HG02970 (cell line): Measurements from ENCODE around the gene SHD.
"Not testable (repeated sequence)": the region's sequence is repeated elsewhere in the genome, so short reads cannot be mapped to it uniquely, and the experiment has no call there.

Experiments used
- ATAC-seq: cut with Tn5 transposase; IDR thresholded peaks from one replicate; pipeline ENCODE4 v1.9.1; 2021; ENCODE audit warnings: mild to moderate bottlenecking, moderate library complexity, moderate number of reproducible peaks; ENCODE audit not compliant: unreplicated experiment, low FRiP score

The SHD gene

GRCh38 chr19:4266253-4267000 lies 12.6 kb upstream of the SHD start:
- no peak for ATAC-seq

DNA sequence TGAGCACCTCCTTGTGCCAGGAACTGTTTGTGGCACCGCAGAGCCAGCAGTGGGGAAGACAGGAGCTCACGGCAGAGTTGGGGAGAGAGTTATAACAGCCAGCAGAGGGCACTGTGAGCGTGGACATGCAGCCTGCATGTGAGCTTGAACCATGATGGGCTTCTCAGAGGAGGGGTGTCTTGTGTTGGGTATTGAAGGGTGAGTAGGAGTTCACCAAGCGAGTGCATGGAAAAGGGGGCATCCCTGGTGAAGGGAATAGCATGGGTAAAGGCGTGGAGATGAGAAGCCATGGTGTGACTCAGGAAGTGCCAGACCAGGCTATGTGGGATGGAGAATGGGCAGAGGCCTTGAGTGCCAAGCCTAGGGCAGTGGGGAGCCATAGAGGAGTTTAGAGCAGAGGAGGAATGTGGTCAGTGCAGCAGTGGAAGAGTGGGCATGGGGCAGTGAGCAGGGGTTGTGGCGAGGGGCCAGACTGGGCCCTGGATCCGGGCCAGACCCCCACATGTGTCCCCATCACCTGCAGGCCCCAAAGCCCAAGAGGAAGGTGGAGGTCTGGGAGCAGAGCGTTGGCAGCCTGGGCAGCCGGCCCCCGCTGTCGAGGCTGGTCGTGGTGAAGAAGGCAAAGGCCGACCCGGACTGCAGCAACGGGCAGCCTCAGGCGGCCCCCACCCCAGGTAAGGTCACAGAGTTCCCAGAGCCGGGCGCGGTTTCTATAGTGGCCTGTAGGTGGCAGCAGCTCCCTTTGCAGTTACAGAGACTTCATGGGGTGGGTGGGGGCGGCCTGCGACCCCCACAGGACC lies 11.8 kb upstream of the SHD start:
- ATAC-seq = no peak

DNA sequence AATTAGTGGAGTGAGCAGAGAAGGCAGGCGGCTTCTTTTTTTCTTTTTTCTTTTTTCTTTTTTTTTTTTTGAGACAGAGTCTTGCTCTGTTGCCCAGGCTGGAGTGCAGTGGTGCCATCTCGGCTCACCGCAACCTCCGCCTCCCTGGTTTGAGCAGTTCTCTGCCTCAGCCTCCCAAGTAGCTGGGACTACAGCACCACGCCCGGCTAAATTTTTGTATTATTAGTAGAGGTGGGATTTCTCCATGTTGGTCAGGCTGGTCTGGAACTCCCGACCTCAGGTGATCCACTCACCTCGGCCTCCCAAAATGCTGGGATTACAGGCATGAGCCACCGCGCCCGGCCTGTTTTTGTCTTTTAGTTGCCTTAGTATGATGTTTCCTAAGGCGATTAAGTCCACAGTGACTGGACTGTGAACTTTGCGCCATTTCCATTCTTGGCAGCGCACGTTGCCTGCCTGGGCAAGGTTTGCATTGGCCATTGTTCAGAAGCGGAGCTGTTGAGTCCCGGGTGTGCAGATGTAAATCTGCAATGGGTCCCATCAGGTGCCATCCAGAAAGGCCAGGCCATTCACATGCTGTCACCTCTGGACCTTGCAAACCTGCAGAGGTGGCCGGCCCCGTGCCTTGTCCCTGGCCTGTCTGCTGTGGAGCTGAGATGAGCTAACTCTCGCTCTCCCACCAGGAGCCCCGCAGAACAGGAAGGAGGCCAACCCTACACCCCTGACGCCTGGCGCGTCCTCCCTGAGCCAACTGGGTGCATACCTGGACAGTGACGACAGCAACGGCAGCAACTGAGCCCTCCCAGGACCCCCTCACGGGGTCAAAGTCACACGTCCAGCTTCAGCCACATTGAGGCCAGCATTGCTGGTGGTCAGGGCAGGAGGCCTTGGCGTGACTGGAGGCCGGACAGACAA lies 10.9 kb upstream of the SHD start:
- ATAC-seq = no peak

DNA sequence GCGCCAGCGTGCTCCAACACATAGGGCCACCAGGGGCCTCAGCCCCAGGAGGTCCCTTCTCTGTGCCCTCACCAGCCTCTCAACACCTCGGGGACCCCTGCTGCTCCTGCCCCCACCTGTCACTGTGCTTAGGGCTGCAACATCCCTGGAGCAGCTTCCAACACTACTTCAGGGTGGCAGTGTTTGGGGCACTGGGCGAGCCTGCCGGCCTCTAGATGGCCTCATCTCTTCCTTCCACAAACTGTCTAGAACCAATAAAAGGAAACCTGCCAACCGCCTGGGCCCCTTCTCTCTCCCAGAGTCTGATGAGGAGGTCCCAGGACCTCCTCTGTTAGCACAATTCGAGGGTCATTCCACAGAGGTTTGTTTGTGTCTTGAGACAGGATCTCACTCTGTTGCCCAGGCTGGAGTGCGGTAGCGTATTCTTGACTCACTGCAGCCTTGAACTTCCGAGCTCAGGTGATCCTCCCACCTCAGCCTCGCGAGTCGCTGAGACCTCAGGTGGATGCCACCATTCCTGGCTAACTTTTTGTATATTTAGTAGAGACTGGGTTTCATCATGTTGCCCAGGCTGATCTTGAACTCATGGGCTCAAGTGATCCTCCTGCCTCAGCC lies 10.1 kb upstream of the SHD start:
- no peak for ATAC-seq

DNA sequence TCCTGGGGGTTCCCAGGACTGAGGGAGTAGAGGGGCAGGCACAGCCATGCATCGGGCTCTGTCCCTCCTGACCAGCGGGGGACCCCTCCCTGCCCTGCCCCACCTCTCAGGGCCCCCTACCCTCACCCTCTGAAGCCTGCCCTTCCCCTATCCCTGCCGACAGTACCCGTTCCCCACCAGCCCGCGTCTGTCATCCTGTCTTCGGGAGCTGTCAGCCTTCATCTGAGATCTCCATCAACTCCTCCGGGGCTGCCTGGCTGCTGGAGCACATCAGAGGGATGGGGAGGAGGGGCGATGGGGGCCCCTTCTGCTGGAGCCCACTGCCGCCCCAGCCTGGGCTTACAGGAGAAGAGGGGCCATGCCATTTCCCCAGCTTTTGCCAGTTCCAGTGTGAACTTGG lies 6.2 kb upstream of the SHD start:
- ATAC-seq = no peak

DNA sequence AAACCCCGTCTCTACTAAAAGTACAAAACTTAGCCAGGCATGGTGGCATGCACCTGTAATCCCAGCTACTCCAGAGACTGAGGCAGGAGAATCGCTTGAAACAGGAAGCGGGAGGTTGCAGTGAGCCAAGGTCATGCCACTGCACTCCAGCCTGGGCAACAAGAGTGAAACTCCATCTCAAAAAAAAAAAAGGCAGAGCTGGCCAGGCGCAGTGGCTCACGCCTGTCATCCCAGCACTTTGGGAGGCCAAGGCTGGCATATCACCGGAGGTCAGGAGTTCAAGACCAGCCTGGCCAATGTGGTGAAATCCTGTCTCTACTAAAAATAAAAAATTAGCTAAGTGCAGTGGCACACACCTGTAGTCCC lies 4.8 kb upstream of the SHD start:
- ATAC-seq = not testable (repeated sequence)

GRCh38 chr19:4277191-4277696 lies 1.8 kb upstream of the SHD start:
- no peak for ATAC-seq

DNA sequence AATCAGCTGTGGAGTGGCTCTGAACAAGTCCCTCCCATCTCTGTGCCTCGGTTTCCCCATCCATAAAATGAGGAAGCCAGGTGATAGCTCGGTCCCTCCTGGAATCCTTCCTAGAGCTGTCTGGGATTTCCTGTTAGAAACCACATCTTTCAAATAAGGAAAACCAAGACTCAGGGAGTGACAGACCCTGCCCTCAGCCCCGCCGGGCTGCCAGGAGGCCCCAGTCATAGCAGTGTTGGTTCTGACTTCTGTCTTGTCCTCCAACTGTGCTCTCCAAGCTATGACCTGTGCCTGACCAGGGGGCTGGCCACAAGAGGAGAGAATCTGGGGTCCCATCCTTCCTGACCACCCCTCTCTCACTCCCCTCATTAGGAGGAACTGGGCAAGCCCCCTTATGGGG lies 1.1 kb upstream of the SHD start:
- no peak for ATAC-seq

- no peak for ATAC-seq
Measured at GRCh38 chr19:4279267-4279529, 132 bp downstream of the SHD start.

GRCh38 chr19:4279530-4280422 lies 710 bp downstream of the SHD start:
- ATAC-seq = no peak

DNA sequence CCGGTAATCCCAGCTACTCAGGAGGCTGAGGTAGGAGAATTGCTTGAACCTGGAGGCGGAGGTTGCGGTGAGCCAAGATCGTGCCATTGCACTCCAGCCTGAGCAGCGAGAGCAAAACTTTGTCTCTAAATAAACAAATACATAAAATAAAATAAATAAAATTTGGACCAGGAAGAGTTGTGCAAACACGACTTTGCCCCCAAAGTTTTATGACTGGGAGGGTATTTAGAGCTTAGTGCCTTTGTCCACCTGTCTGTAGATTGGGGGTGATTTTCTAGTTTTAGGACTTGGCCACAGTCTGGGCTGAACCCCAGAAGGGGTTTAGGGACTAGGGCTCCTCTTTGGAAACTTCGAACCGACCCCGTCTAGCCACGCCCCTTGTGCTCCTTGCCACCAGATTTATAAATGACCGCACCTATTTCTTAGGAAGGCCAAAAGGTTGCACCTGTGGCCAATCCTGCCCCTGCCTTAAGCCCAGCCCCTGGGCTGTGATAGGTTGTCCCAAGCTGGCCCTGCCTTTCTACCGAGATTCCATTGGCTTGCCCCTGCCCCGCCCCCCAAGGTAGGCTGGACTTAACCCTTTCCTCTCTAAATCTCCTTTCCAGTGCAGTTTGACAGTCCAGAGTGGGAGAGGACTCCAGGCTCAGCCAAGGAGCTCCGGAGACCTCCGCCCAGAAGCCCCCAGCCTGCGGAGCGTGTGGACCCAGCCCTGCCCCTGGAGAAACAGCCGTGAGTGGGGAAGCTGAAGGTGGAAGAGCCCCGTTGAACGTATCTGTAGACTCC lies 5.3 kb downstream of the SHD start:
- ATAC-seq = no peak

GRCh38 chr19:4284974-4285373 lies 5.9 kb downstream of the SHD start:
- no peak for ATAC-seq

- not testable (repeated sequence) for ATAC-seq
Measured at GRCh38 chr19:4286141-4286540, 7.1 kb downstream of the SHD start.

DNA sequence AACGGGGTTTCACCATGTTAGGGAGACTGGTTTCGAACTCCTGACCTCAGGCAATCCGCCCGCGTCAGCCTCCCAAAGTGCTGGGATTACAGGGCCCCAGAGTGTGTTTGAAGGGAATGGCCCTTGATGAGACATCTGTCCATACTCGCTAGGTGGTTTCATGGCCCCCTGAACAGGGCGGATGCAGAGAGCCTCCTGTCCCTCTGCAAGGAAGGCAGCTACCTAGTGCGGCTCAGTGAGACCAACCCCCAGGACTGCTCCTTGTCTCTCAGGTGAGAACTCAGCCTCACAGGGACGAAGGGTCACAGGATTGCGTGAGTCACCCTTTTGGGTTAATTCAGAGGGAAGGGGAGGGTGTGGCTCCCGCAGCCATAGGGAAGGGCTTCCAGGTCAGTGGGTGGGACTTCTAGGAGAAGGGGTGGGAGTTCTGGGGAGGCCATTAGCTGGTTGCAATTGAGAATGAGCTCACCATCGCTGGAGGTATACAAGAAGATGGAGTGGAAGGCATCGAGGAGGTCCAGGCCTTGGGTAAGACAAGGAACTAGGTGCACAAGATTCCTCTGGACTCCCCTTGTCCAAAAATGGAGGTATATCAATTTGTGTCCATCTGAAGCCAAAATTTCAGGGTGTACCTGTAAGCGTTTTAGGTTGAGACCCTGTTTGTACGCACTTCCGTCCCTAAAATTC lies 9.2 kb downstream of the SHD start:
- ATAC-seq = no peak

GRCh38 chr19:4291184-4291732 lies 12.2 kb downstream of the SHD start:
- no peak for ATAC-seq

GRCh38 chr19:4292515-4292914 lies 13.4 kb downstream of the SHD start:
- ATAC-seq = no peak

GRCh38 chr19:4294389-4294788 lies 15.3 kb downstream of the SHD start:
- no peak for ATAC-seq
